GM12874 (cell line): ENCODE results near the gene KIF26B.

ENCODE experiments used
- TF ChIP-seq, protein P1 (sequence below): IDR thresholded peaks from 2 replicates; pipeline ENCODE4 v1.5.1; 2011; ENCODE audit warnings: low read depth, mild to moderate bottlenecking, control low read depth, low read length, moderate library complexity; ENCODE audit not compliant: insufficient read depth

Gene KIF26B

DNA sequence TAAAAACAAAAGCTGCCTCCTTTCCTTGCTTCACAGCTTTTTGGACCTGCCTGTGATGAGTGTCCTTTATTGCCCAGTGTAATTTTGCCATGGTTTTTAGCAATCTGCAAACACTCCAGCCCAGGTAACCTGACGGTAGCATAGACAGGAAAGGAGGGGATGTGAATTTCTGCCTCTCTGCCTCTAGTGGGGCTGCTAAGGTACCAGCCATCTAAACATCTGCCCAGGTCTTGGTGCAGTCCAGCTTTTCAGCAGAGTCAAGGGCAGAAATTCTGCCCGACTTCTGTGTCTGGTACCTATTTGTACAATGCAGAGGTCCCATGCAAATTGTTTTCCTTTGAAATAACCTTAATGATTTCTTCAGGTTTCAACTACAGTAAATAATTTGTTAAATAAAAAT, 371.4 kb downstream of the KIF26B start:
- TF ChIP-seq, protein P1, sequence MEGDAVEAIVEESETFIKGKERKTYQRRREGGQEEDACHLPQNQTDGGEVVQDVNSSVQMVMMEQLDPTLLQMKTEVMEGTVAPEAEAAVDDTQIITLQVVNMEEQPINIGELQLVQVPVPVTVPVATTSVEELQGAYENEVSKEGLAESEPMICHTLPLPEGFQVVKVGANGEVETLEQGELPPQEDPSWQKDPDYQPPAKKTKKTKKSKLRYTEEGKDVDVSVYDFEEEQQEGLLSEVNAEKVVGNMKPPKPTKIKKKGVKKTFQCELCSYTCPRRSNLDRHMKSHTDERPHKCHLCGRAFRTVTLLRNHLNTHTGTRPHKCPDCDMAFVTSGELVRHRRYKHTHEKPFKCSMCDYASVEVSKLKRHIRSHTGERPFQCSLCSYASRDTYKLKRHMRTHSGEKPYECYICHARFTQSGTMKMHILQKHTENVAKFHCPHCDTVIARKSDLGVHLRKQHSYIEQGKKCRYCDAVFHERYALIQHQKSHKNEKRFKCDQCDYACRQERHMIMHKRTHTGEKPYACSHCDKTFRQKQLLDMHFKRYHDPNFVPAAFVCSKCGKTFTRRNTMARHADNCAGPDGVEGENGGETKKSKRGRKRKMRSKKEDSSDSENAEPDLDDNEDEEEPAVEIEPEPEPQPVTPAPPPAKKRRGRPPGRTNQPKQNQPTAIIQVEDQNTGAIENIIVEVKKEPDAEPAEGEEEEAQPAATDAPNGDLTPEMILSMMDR = no peak

DNA sequence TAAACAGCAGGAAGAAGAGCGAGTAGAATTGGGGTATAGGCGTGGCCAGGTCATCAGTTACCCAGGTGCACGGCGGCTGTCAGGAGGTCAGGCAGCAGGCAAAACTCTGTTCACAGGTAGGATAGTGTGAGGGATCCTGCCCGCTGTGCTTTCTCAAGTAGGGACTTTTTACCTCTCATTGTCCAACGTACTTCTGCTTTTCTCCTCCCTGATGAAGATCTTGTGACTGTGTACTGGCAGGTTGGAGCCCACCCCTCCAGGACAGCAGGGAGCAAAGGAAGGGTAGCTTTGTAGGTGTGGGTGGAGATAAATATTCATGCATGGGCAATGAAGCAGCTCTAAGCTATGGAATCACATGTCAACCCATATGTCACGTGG, 373.5 kb downstream of the KIF26B start:
- TF ChIP-seq, protein P1 = no peak

DNA sequence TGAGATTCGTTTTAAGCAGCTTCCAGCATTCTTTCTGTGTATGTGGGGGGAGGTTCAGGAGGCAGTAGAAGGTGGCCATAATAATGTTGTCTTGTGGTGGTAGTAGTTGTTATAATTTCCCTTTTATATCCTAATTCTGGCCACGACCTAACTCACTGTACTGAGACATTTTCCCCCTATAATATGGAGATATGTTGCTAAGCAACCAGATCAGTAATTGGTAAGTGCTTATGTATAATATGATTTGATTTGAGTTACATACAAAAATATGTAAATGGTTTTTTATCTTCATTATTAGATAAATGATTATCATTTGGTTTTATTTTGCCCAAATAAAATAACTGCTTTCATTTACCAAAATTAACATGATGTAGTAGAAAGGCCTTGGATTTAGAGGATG, 376.2 kb downstream of the KIF26B start:
- TF ChIP-seq, protein P1 = no peak

DNA sequence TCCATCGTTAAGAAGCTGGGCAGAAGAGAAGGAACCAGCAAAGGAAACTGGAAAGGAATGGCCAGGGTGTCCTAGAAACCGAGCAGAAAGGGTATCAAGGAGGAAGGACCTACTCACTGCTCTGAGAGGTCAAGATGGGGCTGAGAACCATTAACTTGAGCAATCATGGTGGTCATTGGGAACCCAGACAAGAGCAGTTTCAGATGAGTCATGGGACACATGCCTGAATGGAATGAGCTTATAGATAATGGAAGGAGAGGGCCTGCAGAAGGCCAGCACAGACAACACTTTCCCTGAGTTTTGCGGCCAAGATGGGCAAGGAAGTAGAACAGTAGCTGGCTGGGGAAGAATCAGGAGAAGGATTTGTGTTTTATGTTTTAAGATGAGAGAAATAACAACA, 383.2 kb downstream of the KIF26B start:
- TF ChIP-seq, protein P1 = no peak

DNA sequence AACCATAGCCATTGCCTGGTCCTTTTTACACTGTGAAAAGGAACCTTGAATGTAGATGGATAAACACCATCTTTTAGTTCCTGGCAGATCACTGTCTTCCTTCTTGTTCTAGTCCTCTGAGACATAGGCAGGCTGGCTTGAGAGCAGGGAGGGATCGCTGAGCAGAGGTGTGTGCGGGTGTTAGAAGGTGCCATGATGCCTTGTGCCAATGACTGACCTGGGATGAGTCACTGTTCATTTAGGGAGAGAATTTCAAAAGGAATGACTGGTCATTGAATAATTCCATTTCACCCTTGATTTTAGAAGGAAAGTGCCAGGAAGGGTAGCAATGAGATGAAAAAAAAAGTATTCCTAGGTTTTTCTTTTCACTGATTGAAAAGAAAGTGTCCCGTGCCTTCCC, 383.9 kb downstream of the KIF26B start:
- TF ChIP-seq, protein P1 = no peak

DNA sequence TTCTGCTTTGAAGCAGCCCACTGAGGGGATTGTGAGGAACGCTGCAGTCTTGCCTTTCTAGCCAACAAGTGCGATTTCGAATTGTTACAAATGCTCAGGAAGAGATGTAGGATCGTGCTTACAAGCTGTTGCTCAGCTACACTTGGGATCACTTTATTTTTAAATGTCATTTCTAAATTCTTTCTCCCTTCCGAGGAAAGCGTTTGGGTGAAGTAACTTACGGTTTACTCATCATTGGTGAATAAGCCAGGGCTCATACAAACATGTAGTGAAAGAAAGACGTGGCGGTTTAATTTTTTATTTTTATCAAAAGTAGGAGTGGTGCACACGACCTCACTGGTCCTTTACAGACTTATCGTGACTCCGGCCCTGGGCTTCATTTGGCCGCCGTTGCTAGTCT, 386.6 kb downstream of the KIF26B start:
- TF ChIP-seq, protein P1 = no peak

DNA sequence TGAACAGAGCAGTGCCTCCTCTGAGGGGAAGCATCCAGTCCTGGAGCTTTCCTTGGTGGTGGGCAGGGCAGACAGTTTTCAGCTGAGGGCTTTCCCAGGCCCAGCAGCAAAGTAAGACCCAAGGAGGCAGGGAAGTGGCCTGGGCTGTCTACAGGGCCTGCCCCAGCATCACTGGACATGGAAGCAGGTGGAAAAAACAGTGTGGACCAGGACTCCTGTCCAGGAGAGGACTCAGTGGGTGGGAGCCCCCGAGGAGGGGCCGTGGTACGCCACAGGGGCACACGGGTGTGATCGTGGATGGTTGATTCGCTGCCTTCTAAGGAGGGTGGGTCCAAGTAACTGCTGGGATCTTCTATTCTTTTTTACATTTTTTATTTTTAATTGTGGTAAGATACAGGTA, 387.6 kb downstream of the KIF26B start:
- TF ChIP-seq, protein P1 = no peak

DNA sequence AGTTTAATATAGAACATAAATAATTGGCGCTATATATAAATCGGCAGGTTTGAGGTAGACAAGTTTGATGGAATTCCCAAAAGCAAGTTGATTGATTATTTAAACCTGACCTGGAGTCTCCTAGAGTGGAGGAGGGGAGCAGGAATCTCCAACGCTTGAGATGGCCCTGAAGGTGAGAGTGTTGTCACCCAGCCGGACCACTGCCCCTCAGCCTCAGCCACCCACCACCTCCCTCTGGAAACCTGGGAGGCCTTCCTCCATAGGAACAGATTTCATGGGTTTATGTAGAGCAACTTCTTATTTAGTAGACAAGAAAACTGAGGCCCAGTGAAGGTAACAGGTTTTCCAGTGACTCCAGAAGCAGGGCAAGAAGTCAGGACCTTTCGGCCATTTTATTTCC, 389.5 kb downstream of the KIF26B start:
- TF ChIP-seq, protein P1 = no peak
